Type B pancreatic cell (in vitro differentiated cells): Measurements from ENCODE around the gene VRK1. TPM values are rescaled to one million over a fixed set of nuclear protein-coding genes. Genes with fewer than 3 reads are reported as not detected.

ENCODE experiments used
- DNase-seq: peaks from one replicate; pipeline ENCODE4 v3.0.0; 2021; ENCODE audit warnings: mixed read lengths; ENCODE audit not compliant: unreplicated experiment; ENCODE audit errors: extremely low spot score
- H3K27ac Mint-ChIP-seq: 2 replicates; pipeline ENCODE4 v1.8.0; 2021; ENCODE audit warnings: mild to moderate bottlenecking, mixed read lengths
- H3K27me3 Mint-ChIP-seq: 2 replicates; pipeline ENCODE4 v1.8.0; 2021; ENCODE audit warnings: mixed read lengths
- H3K36me3 Mint-ChIP-seq: 2 replicates; pipeline ENCODE4 v1.8.0; 2021; ENCODE audit warnings: mixed read lengths
- H3K4me1 Mint-ChIP-seq: one replicate; pipeline ENCODE4 v1.8.0; 2021; ENCODE audit warnings: mixed read lengths; ENCODE audit not compliant: unreplicated experiment
- H3K4me3 Mint-ChIP-seq: 2 replicates; pipeline ENCODE4 v1.8.0; 2021; ENCODE audit warnings: mild to moderate bottlenecking, mixed read lengths
- H3K9me3 Mint-ChIP-seq: 2 replicates; pipeline ENCODE4 v1.8.0; 2021; ENCODE audit warnings: mixed read lengths
- total RNA-seq: library from RNA; stranded (reverse); gene quantifications from 2 replicates; pipeline ENCODE4 v1.2.1, GENCODE V29; 2021; ENCODE audit warnings: low replicate concordance
- TF ChIP-seq, protein P1 (sequence below): fragments of 200-600 bp; sonication (generic); conservative IDR thresholded peaks from 2 replicates; pipeline ENCODE4 v1.5.0; 2021; ENCODE audit warnings: antibody characterized with exemption, mild to moderate bottlenecking

The VRK1 gene
- total RNA-seq, 1 donor from 2014 or later: 36.9 TPM

DNA sequence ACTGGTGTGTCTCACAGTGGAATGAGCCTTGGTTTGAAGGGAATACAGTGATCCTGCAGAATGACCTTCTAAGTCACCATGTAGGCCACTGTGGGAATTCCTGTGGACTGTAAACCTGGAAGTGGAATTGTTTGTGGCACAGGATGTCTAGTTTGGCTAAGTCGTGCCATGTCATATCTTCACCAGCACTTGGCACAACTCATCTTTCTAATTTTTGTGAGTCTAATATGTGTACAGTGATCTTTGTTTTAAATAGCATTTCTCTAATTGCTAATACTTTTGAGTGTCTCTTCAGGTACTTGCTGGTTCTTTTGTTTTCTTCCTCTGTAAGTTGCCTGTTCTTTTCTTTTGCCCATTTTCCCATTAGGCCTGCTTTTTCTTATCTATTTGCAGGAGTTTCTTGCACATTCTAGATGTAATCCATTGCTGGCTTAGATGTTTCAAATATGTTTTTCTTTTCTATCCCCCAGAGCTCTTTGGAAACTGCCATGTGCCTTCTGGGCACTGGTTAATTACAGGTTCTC, 112.7 kb downstream of the VRK1 start:
- no peak for DNase-seq
- Mint-ChIP-seq H3K9me3 (peaks cover 17% of the 10 kb centered on the region), H3K4me3 (no peak overlapping the region), H3K4me1 (peaks cover 6% of the 10 kb centered on the region), H3K27ac (no peak overlapping the region), H3K27me3 (no peaks in the 10 kb centered on the region), H3K36me3 (peaks cover 10% of the 10 kb centered on the region)
- TF ChIP-seq, protein P1, sequence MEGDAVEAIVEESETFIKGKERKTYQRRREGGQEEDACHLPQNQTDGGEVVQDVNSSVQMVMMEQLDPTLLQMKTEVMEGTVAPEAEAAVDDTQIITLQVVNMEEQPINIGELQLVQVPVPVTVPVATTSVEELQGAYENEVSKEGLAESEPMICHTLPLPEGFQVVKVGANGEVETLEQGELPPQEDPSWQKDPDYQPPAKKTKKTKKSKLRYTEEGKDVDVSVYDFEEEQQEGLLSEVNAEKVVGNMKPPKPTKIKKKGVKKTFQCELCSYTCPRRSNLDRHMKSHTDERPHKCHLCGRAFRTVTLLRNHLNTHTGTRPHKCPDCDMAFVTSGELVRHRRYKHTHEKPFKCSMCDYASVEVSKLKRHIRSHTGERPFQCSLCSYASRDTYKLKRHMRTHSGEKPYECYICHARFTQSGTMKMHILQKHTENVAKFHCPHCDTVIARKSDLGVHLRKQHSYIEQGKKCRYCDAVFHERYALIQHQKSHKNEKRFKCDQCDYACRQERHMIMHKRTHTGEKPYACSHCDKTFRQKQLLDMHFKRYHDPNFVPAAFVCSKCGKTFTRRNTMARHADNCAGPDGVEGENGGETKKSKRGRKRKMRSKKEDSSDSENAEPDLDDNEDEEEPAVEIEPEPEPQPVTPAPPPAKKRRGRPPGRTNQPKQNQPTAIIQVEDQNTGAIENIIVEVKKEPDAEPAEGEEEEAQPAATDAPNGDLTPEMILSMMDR: no peak

DNA sequence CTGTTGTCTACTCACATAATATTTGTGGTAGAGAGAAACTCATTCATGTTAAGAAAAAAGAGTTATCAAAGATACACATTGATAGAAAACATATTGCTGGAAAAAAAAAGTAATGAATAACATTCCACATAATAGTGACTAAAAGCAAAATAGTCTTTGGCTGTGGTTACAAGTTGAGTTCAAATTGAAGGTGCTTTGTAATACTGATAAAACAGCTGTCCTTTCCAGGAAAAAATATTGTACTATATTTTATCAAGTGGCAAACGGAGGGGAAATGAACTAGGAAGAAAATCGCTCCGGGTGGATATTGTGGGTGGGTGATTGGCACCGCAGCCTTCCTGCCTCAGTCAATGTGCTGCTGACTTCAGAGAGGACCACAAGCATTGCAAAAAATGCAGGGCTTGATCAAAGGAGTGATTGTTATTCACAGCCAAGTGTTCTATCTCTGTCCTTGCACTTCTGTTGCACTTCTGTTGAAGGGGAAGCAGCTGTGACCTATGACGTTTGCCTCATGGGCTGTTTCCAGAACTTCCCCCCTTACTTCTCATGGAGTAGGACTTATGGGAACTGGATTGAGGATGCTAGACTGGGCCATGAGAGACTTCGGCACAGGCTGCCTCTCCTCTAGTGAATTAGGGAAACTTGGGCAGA, 114.4 kb downstream of the VRK1 start:
- no peak overlapping the region for H3K4me3 Mint-ChIP-seq
- TF ChIP-seq, protein P1: no peak
- no peak for DNase-seq
- H3K4me1 Mint-ChIP-seq: no peaks in the 10 kb centered on the region
- no peak overlapping the region for H3K27ac Mint-ChIP-seq
- peaks cover 13% of the 10 kb centered on the region for H3K36me3 Mint-ChIP-seq
- no peaks in the 10 kb centered on the region for H3K27me3 Mint-ChIP-seq
- H3K9me3 Mint-ChIP-seq: peaks cover 17% of the 10 kb centered on the region

DNA sequence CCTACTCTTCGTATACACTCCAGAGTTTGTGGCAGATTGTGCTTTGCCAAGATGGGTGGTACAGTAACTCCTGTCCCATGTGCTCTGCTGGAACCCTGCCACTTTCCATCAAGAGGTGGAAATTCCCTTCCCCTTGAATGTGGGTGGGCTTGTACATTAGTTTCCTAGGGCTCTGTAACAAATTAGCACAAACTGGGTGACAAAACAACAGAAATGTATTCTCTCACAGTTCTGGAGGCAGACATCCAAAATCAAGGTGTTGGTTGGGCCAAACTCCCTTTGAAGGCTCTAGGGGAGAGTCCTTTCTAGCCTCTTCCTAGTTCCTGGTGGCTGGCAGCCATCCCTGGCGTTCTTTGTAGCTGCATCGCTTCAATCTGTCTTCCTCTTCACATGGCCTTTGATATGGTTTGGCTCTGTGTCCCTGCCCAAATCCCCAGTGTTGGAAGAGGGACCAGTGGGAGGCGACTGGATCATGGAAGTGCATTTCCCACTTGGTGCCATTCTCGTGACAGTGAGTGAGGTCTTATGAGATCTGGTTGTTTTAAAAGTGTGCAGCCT, 117.5 kb downstream of the VRK1 start:
- no peak for DNase-seq
- H3K4me3 Mint-ChIP-seq: no peak overlapping the region
- H3K4me1 Mint-ChIP-seq: peaks cover 7% of the 10 kb centered on the region
- no peak overlapping the region for H3K27ac Mint-ChIP-seq
- TF ChIP-seq, protein P1: no peak
- H3K9me3 Mint-ChIP-seq: peaks cover 6% of the 10 kb centered on the region
- no peaks in the 10 kb centered on the region for H3K27me3 Mint-ChIP-seq
- peaks cover 8% of the 10 kb centered on the region for H3K36me3 Mint-ChIP-seq

DNA sequence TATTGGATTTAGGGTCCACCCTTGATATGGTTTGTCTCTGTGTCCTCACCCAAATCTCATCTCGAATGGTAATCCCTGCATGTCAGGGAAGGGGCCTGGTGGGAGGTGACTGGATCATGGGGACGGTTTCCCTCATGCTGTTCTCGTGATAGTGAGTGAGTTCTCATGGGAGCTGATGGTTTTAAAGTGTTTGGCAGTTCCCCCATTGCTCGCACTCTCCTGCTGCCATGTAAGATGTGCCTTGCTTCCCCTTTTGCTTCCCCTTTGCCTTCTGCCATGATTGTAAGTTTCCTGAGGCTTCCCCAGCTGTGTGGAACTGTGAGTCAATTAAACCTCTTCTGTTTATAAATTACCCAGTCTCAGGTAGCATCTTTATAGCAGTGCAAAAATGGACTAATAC, 118.3 kb downstream of the VRK1 start:
- Mint-ChIP-seq H3K4me1 (peaks cover 7% of the 10 kb centered on the region), H3K27me3 (no peaks in the 10 kb centered on the region), H3K9me3 (no peaks in the 10 kb centered on the region), H3K36me3 (peaks cover 3% of the 10 kb centered on the region), H3K27ac (no peak overlapping the region), H3K4me3 (no peak overlapping the region)
- no peak for DNase-seq
- TF ChIP-seq, protein P1: no peak

DNA sequence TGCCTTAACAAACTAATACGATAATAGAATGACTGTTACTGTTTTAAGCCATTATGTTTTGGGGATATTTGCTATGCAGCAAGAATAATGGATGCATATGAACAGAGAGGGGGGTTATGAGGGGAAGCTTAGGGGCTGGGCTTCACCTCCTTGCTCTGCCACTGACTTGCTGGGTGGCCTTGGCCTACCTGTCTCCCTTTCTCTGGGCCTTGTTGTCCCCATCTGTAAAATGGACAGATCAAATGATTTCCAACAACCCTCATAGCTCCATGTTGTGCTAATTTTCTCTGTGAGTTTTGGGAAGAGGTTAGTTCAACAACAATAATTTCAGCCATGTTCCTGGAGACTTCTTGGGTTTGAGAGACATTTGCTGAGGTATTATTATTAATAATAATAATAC, 119.6 kb downstream of the VRK1 start:
- no peaks in the 10 kb centered on the region for H3K27me3 Mint-ChIP-seq
- TF ChIP-seq, protein P1: no peak
- peaks cover 7% of the 10 kb centered on the region for H3K4me1 Mint-ChIP-seq
- H3K36me3 Mint-ChIP-seq: peaks cover 3% of the 10 kb centered on the region
- DNase-seq: no peak
- no peaks in the 10 kb centered on the region for H3K9me3 Mint-ChIP-seq
- no peak overlapping the region for H3K27ac Mint-ChIP-seq
- no peak overlapping the region for H3K4me3 Mint-ChIP-seq
